GM12878 (cell line): ENCODE data around the gene AP4B1. TPM values are rescaled to one million over a fixed set of nuclear protein-coding genes. Genes with fewer than 3 reads are reported as not detected.

Experiments used
- BRCA1 ChIP-seq: IDR thresholded peaks from 2 replicates; pipeline ENCODE4 v1.6.1; 2011; ENCODE audit warnings: low read depth, low read length, improper control_type of control experiment
- CBFB ChIP-seq: IDR thresholded peaks from 2 replicates; pipeline ENCODE4 v1.6.1; 2016; ENCODE audit warnings: antibody characterized with exemption, low read depth
- CEBPB ChIP-seq, 2 experiments: fragments of 150-350 bp in 1 of 2; IDR thresholded peaks; 2 replicates each; pipeline ENCODE4 v1.6.1; 2012 to 2014; ENCODE audit warnings: low read depth in 2 of 2, low read length in 2 of 2, borderline replicate concordance in 1 of 2, inconsistent platforms in 1 of 2
- NRF1 ChIP-seq: conservative IDR thresholded peaks from 2 replicates; pipeline ENCODE4 v1.6.1; 2011; ENCODE audit warnings: mild to moderate bottlenecking, low read depth, low read length, improper control_type of control experiment
- SREBF1 ChIP-seq: IDR thresholded peaks from 2 replicates; pipeline ENCODE4 v1.6.1; 2012; ENCODE audit warnings: mild to moderate bottlenecking, low read length
- STAT1 ChIP-seq: fragments of 450-650 bp; conservative IDR thresholded peaks from 2 replicates; pipeline ENCODE4 v1.6.1; 2014; ENCODE audit warnings: antibody characterized with exemption, mild to moderate bottlenecking
- YBX1 ChIP-seq: fragments of 450-650 bp; IDR thresholded peaks from 2 replicates; pipeline ENCODE4 v1.6.1; 2016; ENCODE audit warnings: antibody characterized with exemption
- YY1 ChIP-seq: IDR thresholded peaks from 2 replicates; pipeline ENCODE4 v1.6.1; 2011; ENCODE audit warnings: low read depth, mild to moderate bottlenecking, low read length
- ZBED1 ChIP-seq: IDR thresholded peaks from 2 replicates; pipeline ENCODE4 v1.6.1; 2016; ENCODE audit warnings: borderline replicate concordance
- polyA plus RNA-seq, 11 experiments: library from polyadenylated mRNA; depleted of rRNA in 4 of 11; unstranded in 6 of 11; stranded (reverse) in 5 of 11; fragments of >200 nt; fragmentation: Nextera tagmentation in 4 of 11; fragmentation: Illumina TruSeq in 1 of 11; extraction: Ambion mirVana in 4 of 11; extraction: Trizol in 1 of 11; gene quantifications; 1 replicate in 1 of 11; 2 replicates in 10 of 11; pipeline versions ENCODE4 v1.2.1 to v1.2.3, GENCODE V29; 2011 to 2016; ENCODE audit warnings: inconsistent platforms in 2 of 11, missing spikeins in 2 of 11, low read depth in 1 of 11
- total RNA-seq, 4 experiments: library from RNA; depleted of rRNA in 3 of 4; stranded (reverse); fragments of >200 nt in 3 of 4; fragmentation: Illumina TruSeq in 1 of 4; extraction: Trizol in 1 of 4; gene quantifications; 2 replicates each; pipeline versions ENCODE4 v1.2.1 to v1.2.3, GENCODE V29; 2013 to 2021
- TF ChIP-seq, protein P1 (sequence below): fragments of 450-650 bp; IDR thresholded peaks from 2 replicates; pipeline ENCODE4 v1.6.1; 2017; ENCODE audit warnings: low read depth, mild to moderate bottlenecking, moderate library complexity
- TF ChIP-seq, protein P2 (sequence below), 3 experiments: IDR thresholded peaks in 2 of 3; conservative IDR thresholded peaks in 1 of 3; 2 replicates each; pipeline ENCODE4 v1.5.1; 2011; ENCODE audit warnings: low read depth in 3 of 3, low read length in 3 of 3, mild to moderate bottlenecking in 3 of 3, control low read depth in 2 of 3, moderate library complexity in 2 of 3, inconsistent platforms in 1 of 3, mixed read lengths in 1 of 3; ENCODE audit not compliant: control insufficient read depth in 2 of 3, insufficient read depth in 1 of 3; ENCODE audit errors: extremely low read depth in 1 of 3
- TF ChIP-seq, protein P3 (sequence below): fragments of 450-650 bp; formaldehyde crosslinking; IDR thresholded peaks from 2 replicates; pipeline ENCODE4 v1.4.0; 2022; ENCODE audit warnings: mild to moderate bottlenecking, moderate library complexity
- TF ChIP-seq, protein P4 (sequence below): fragments of 450-650 bp; IDR thresholded peaks from 2 replicates; pipeline ENCODE4 v1.6.1; 2017; ENCODE audit warnings: antibody characterized with exemption, mild to moderate bottlenecking, moderate library complexity
- TF ChIP-seq, protein P5 (sequence below): fragments of 450-650 bp; IDR thresholded peaks from 2 replicates; pipeline ENCODE4 v1.6.1; 2016; ENCODE audit warnings: mild to moderate bottlenecking, moderate library complexity, borderline replicate concordance

AP4B1 gene
- total and polyA plus RNA-seq, 10 of the 15 experiments (the other 5 are each of a cell fraction or from before 2014, with no cell fraction given): 27.2 to 61.0 (median 33.0) TPM

DNA sequence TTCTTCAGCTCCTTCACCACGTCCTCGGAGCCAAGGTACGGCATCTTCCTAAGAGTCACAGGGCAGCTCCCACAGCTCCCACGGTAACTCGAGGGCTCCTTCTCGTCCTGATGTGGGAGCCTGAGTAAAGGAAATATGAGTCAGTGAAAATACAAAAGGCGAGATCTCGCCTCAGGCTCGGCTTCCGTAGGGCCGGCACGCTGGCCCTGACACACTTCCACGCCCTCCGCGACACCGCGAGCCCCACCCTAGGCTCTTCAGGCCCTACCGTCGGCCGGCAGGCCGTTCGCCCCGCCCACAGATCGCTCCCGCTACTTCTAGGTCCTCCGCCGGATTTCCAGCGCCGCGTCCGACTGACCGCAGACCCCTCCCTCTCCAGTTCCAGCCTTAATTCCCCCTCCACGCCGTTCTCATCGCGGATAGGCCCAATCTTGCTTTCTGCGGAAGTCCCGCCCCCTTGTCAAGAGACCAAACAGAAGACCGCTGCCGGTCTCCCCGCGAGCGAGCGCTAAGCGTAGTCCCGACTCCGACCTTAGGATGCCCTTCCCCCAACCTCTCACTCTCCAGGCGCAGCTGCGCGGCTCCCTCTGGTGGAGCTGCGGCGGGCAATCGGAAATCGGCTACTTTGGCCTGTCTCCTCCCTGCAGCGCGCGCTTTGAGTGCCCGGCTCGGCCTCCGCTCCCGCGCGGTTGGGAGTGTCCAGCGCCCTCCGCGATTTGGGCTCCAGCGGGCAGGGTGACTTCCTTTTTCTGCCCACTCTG is at the start of gene AP4B1, which contains the start of gene DCLRE1B (continued):
- TF ChIP-seq YBX1 (no peak), NRF1 (peak; percentile 38; the same call in 1 of the 2 replicates), CEBPB (IDR thresholded peaks at IDR 0.05; ENCODE audit: borderline replicate concordance in 1 of 2, low read depth in 2 of 2, low read length in 2 of 2) (0 out of 4 replicates have a peak, but pooled peaks of 1 of the 2 experiments have one; percentile 12), BRCA1 (no peak; the same call in none of the 2 replicates), STAT1 (peak; percentile 64; the same call in 1 of the 2 replicates), YY1 (peak; percentile 94), SREBF1 (peak; percentile 47; the same call in 1 of the 2 replicates), CBFB (peak; percentile 93), ZBED1 (no peak)
- TF ChIP-seq, protein P1, sequence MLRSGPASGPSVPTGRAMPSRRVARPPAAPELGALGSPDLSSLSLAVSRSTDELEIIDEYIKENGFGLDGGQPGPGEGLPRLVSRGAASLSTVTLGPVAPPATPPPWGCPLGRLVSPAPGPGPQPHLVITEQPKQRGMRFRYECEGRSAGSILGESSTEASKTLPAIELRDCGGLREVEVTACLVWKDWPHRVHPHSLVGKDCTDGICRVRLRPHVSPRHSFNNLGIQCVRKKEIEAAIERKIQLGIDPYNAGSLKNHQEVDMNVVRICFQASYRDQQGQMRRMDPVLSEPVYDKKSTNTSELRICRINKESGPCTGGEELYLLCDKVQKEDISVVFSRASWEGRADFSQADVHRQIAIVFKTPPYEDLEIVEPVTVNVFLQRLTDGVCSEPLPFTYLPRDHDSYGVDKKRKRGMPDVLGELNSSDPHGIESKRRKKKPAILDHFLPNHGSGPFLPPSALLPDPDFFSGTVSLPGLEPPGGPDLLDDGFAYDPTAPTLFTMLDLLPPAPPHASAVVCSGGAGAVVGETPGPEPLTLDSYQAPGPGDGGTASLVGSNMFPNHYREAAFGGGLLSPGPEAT: peak; percentile 93
- TF ChIP-seq, protein P2, sequence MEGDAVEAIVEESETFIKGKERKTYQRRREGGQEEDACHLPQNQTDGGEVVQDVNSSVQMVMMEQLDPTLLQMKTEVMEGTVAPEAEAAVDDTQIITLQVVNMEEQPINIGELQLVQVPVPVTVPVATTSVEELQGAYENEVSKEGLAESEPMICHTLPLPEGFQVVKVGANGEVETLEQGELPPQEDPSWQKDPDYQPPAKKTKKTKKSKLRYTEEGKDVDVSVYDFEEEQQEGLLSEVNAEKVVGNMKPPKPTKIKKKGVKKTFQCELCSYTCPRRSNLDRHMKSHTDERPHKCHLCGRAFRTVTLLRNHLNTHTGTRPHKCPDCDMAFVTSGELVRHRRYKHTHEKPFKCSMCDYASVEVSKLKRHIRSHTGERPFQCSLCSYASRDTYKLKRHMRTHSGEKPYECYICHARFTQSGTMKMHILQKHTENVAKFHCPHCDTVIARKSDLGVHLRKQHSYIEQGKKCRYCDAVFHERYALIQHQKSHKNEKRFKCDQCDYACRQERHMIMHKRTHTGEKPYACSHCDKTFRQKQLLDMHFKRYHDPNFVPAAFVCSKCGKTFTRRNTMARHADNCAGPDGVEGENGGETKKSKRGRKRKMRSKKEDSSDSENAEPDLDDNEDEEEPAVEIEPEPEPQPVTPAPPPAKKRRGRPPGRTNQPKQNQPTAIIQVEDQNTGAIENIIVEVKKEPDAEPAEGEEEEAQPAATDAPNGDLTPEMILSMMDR (IDR thresholded peaks at IDR 0.05 in 2 of 3, conservative IDR thresholded peaks at IDR 0.05 in 1 of 3; ENCODE audit: control insufficient read depth in 2 of 3, extremely low read depth in 1 of 3, insufficient read depth in 1 of 3, low read depth in 3 of 3, low read length in 3 of 3): peak; percentile 63 to 98 (median 67)
- TF ChIP-seq, protein P3, sequence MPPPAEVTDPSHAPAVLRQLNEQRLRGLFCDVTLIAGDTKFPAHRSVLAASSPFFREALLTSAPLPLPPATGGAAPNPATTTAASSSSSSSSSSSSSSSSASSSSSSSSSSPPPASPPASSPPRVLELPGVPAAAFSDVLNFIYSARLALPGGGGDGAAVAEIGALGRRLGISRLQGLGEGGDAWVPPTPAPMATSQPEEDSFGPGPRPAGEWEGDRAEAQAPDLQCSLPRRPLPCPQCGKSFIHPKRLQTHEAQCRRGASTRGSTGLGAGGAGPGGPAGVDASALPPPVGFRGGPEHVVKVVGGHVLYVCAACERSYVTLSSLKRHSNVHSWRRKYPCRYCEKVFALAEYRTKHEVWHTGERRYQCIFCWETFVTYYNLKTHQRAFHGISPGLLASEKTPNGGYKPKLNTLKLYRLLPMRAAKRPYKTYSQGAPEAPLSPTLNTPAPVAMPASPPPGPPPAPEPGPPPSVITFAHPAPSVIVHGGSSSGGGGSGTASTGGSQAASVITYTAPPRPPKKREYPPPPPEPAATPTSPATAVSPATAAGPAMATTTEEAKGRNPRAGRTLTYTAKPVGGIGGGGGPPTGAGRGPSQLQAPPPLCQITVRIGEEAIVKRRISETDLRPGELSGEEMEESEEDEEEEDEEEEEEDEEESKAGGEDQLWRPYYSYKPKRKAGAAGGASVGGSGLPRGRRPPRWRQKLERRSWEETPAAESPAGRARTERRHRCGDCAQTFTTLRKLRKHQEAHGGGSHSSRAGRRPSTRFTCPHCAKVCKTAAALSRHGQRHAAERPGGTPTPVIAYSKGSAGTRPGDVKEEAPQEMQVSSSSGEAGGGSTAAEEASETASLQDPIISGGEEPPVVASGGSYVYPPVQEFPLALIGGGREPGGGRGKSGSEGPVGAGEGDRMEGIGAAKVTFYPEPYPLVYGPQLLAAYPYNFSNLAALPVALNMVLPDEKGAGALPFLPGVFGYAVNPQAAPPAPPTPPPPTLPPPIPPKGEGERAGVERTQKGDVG (CRISPR knock-in tag): no peak
- TF ChIP-seq, protein P4, sequence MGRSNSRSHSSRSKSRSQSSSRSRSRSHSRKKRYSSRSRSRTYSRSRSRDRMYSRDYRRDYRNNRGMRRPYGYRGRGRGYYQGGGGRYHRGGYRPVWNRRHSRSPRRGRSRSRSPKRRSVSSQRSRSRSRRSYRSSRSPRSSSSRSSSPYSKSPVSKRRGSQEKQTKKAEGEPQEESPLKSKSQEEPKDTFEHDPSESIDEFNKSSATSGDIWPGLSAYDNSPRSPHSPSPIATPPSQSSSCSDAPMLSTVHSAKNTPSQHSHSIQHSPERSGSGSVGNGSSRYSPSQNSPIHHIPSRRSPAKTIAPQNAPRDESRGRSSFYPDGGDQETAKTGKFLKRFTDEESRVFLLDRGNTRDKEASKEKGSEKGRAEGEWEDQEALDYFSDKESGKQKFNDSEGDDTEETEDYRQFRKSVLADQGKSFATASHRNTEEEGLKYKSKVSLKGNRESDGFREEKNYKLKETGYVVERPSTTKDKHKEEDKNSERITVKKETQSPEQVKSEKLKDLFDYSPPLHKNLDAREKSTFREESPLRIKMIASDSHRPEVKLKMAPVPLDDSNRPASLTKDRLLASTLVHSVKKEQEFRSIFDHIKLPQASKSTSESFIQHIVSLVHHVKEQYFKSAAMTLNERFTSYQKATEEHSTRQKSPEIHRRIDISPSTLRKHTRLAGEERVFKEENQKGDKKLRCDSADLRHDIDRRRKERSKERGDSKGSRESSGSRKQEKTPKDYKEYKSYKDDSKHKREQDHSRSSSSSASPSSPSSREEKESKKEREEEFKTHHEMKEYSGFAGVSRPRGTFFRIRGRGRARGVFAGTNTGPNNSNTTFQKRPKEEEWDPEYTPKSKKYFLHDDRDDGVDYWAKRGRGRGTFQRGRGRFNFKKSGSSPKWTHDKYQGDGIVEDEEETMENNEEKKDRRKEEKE: no peak
- TF ChIP-seq, protein P5, sequence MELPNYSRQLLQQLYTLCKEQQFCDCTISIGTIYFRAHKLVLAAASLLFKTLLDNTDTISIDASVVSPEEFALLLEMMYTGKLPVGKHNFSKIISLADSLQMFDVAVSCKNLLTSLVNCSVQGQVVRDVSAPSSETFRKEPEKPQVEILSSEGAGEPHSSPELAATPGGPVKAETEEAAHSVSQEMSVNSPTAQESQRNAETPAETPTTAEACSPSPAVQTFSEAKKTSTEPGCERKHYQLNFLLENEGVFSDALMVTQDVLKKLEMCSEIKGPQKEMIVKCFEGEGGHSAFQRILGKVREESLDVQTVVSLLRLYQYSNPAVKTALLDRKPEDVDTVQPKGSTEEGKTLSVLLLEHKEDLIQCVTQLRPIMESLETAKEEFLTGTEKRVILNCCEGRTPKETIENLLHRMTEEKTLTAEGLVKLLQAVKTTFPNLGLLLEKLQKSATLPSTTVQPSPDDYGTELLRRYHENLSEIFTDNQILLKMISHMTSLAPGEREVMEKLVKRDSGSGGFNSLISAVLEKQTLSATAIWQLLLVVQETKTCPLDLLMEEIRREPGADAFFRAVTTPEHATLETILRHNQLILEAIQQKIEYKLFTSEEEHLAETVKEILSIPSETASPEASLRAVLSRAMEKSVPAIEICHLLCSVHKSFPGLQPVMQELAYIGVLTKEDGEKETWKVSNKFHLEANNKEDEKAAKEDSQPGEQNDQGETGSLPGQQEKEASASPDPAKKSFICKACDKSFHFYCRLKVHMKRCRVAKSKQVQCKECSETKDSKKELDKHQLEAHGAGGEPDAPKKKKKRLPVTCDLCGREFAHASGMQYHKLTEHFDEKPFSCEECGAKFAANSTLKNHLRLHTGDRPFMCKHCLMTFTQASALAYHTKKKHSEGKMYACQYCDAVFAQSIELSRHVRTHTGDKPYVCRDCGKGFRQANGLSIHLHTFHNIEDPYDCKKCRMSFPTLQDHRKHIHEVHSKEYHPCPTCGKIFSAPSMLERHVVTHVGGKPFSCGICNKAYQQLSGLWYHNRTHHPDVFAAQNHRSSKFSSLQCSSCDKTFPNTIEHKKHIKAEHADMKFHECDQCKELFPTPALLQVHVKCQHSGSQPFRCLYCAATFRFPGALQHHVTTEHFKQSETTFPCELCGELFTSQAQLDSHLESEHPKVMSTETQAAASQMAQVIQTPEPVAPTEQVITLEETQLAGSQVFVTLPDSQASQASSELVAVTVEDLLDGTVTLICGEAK: peak; percentile 85; the same call in 1 of the 2 replicates
